ENCODE data around the gene ABCB7. TPM values are rescaled to one million over a fixed set of nuclear protein-coding genes. Genes with fewer than 3 reads are reported as not detected.
"Not testable (repeated sequence)": the region's sequence is repeated elsewhere in the genome, so short reads cannot be mapped to it uniquely, and the experiment has no call there.

Gene ABCB7
- total RNA-seq: 21.6 and 31.0 TPM in 2 replicates

GRCh38 chrX:75155827-75156525 is at the start of gene ABCB7:
Gene ABCB7, minus strand, starts transcription at chrX:75156283. Its CDS starts 11 bp downstream, at chrX:75156272.
- DNase-seq (ENCODE audit: extremely low read depth, low read depth, low spot score): peak; percentile 18

DNA sequence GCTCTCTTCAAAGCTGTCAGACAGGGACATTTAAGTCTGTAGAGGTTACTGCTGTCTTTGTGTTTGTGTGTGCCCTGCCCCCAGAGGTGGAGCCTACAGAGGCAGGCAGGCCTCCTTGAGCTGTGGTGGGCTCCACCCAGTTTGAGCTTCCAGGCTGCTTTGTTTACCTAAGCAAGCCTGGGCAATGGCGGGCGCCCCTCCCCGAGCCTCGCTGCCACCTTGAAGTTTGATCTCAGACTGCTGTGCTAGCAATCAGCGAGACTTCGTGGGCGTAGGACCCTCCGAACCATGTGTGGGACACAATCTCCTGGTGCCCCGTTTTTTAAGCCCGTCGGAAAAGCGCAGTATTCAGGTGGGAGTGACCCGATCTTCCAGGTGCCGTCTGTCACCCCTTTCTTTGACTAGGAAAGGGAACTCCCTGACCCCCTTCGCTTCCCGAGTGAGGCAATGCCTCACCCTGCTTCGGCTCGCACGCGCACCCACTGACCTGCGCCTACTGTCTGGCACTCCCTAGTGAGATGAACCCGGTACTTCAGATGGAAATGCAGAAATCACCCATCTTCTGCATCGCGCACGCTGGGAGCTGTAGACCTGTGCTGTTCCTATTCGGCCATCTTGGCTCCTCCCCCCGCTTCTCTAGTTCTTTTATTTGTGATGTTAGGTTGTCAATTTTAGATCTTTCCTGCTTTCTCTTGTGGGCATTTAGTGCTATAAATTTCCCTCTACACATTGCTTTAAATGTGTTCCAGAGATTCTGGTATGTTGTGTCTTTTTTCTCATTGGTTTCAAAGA is 32.5 kb upstream of the ABCB7 start:
- not testable (repeated sequence) for DNase-seq (ENCODE audit: extremely low read depth, low read depth, low spot score)

- no peak for DNase-seq (ENCODE audit: extremely low read depth, low read depth, low spot score)
Observed at GRCh38 chrX:75181721-75182120, 25.6 kb upstream of the ABCB7 start.

DNA sequence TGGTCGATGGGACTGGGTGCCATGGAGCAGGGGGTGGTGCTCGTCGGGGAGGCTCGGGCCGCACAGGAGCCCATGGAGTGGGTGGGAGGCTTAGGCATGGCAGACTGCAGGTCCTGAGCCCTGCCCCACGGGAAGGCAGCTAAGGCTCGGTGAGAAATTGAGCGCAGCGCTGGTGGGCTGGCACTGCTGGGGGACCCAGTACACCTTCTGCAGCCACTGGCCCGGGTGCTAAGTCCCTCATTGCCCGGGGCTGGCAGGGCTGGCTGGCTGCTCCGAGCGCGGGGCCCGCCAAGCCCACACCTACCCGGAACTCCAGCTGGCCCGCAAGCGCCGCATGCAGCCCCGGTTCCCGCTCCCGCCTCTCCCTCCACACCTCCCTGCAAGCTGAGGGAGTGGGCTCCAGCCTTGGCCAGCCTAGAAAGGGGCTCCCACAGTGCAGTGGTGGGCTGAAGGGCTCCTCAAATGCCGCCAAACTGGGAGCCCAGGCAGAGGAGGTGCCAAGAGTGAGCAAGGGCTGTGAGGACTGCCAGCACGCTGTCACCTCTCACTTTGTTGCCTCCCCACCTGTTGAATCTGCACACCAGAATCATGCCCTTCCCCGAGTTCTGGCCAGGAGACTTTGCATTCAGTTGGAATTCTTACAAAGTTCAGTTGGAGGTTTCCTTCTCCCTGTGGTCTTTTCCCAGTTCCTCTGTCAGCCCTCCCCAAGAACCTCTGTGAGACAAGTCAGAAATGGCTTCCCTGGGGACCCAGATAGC is 23.6 kb upstream of the ABCB7 start:
- DNase-seq (ENCODE audit: extremely low read depth, low read depth, low spot score): not testable (repeated sequence)

DNA sequence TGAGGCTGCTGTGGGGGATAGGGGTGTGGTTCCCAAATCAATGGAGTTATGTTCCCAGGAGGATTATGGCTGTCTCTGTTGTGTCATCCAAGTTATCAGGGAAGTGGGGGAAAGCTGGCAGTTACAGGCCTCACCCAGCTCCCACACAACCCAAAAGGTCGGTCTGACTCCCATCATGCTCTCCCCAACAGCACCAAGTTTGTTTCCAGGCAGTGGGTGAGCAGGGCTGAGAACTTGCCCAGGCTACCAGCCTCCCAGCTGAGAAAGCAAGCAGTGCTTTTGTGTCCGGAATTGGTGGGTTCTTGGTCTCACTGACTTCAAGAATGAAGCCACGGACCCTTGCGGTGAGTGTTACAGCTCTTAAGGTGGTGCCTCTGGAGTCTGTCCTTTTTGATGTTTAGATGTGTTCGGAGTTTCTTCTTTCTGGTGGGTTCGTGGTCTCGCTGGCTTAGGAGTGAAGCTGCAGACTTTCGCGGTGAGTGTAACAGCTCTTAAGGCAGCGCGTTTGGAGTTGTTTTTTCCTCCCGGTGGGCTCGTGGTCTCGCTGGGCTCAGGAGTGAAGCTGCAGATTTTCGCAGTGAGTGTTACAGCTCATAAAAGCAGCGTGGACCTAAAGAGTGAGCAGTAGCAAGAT is 16.3 kb upstream of the ABCB7 start:
- not testable (repeated sequence) for DNase-seq (ENCODE audit: extremely low read depth, low read depth, low spot score)

- DNase-seq (ENCODE audit: extremely low read depth, low read depth, low spot score): no peak
Observed at GRCh38 chrX:75158054-75158453, 2.0 kb upstream of the ABCB7 start.

GRCh38 chrX:75156531-75156945 is 455 bp upstream of the ABCB7 start:
- no peak for DNase-seq (ENCODE audit: extremely low read depth, low read depth, low spot score)

DNA sequence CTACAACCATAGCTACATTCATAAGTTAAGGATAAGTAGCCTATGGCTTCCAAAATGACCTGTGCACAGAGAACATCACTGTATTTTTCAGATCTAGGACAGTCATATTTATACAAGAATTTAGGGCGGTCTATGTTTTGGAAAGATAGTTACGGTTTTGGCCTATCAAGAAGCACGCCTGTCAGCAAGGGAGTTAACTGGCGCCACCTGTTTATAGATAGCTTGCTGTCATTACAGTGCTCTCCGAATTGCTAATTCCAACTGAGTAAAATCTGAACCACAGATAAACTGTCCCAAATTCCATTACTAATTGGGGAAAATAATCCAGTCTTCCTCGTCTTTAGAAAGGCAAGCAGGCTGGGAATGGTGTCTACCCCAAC is 646 bp downstream of the ABCB7 start:
- DNase-seq (ENCODE audit: extremely low read depth, low read depth, low spot score): no peak

DNA sequence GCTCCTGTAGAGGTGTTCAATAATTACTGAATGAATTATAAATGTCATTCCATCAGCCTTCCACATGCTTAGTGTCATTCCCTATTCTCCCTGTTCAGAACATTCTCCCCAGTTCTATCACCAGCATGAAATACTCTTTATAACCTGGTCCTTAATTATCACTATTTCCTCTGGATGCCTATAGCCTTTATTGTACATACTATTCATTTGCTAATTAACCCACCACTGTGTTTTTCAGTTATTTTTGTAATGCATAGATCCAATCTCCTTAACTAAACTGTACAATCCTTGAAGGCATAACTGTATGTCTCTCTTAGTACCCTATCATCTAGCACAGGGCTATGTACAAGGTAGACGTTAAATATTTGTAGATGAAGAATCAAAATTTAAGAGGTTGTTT is 1.2 kb downstream of the ABCB7 start:
- no peak for DNase-seq (ENCODE audit: extremely low read depth, low read depth, low spot score)

DNA sequence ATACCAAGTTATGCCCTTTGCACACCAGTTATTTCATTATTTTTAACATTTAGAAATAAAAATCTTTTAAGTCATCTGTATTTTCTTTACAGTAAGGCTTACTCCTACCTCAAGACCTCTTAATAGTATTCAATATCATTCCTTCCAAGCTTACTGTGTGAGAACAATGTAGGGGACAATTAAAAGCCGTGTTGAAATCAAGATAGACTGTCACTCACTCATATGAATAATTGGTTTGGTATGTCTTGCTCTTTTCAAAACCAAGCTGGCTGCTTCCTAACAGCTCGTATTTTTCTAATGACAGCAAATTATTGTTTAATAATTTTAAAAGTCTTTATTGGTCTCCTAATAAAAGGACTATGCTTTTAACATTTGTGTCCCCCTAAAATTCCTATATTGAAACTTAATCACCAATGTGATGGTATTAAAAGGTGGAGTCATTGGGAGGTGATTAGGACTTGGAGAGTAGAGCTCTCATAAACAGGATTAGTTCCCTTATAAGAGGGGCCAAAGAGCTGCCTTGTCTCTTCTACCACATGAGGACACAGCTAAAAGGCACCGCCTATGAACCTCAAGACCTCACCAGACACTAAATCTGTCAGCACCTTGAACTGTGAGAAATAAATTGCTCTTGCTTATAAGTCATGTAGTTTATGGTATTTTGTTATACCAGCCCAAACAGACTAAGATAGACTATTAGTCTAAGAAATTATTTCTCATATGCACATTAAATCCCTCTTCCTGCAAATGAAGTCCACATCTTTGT is 4.1 kb downstream of the ABCB7 start:
- DNase-seq (ENCODE audit: extremely low read depth, low read depth, low spot score): no peak

DNA sequence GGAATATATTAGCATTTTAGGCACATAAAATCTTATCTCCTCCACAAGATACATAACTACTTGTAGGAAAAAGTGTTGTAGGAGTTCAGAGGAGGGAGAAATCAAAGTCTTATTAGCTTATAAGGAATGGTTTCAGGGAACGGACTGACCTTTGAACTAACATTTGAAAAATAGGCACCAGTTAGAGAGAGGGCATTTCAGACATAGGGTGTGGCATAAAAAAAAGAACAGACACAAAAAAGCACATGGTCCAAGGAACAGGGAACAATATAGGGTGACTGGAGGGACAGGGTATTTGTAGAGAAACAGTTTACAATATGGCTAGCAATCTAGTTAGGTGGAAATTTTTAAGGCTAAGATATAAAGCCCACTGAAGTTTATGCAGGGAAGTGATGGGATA is 6.4 kb downstream of the ABCB7 start:
- DNase-seq (ENCODE audit: extremely low read depth, low read depth, low spot score): no peak

GRCh38 chrX:75132672-75133071 is 23.4 kb downstream of the ABCB7 start:
- no peak for DNase-seq (ENCODE audit: extremely low read depth, low read depth, low spot score)

DNA sequence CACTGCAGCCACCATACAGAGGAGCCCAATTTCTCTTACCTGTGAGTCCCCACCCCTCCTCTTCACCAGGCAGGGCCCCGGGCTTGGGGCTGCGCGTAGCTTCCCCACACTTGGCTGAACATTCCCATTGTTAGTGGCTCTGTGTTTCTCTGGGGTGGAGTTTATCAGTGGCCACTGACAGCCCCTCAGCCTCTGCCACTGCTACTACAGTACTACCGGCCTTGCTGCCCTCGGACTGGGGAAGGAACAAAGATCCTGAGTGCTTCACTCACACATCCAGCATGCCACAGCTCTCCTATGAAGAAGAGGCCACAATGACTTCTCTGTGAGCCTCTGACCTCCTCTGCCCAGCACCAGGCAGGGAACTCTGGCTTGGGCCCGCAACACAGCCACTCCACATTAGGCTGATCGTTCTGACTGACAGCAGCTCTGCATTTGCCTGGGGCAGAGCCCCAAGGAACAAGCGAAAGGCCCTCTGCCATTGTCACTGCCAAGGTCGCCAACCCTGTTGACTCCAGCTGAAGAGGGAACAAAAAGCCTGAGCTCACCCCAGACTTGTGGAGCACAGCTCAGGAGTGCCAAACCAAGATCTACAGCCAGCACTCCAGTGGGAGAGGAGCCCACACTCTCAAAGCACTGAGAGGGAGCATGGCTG is 24.0 kb downstream of the ABCB7 start:
- no peak for DNase-seq (ENCODE audit: extremely low read depth, low read depth, low spot score)

GRCh38 chrX:75129069-75129468 is 27.0 kb downstream of the ABCB7 start:
- not testable (repeated sequence) for DNase-seq (ENCODE audit: extremely low read depth, low read depth, low spot score)

DNA sequence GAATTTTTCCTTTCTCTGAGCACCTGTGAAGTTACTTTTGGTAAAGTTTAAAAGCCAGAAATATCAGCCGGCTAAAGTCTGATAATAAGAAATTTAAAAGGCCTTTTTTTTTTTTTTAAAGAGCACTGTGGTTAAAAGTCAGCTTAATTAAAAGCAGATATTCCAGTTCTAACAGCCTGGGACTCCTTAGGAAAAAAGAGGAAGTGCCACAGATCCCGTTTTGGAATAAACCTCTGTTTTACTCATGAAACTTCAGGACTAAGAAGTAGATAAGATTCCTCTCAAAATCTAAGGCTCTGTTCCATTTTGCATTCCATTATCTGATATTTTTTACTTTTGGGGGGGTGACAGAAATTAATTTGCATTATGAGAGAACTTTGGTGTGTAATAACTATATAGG is 37.8 kb downstream of the ABCB7 start:
- DNase-seq (ENCODE audit: extremely low read depth, low read depth, low spot score): no peak

DNA sequence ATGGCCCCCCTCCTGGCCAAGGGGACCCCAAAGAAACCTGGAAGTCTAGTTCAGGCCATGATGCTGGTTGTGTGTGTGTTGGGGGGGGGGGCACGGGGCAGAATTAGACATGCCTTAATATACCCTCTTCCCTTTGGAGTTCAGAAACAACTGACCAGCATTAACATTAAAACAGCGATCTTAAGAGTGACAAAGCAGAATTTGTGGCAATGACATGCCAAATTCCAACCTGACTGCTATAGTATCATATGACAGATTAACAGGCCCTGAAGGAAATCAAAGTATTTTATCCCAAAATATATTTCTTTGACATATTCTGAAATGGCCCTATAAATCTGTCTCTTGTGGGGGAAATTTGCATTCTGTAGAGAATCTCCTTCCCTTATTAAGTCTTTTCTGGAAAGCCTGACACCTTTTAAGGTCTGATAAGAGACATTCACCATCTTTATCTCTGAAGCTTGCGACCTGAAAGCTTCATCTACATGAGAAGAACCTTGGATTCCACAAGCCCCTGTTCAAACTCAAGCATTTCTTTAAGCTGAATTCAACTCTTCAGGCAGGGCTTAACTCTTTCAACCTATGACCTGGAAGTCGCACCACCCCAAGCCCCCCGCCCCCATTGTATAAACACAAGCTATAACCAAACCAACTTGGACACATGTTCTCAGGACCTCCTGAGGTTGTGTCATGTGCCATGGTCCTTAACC is 40.2 kb downstream of the ABCB7 start:
- DNase-seq (ENCODE audit: extremely low read depth, low read depth, low spot score): no peak

- no peak for DNase-seq (ENCODE audit: extremely low read depth, low read depth, low spot score)
Observed at GRCh38 chrX:75114638-75115037, 41.4 kb downstream of the ABCB7 start.

DNA sequence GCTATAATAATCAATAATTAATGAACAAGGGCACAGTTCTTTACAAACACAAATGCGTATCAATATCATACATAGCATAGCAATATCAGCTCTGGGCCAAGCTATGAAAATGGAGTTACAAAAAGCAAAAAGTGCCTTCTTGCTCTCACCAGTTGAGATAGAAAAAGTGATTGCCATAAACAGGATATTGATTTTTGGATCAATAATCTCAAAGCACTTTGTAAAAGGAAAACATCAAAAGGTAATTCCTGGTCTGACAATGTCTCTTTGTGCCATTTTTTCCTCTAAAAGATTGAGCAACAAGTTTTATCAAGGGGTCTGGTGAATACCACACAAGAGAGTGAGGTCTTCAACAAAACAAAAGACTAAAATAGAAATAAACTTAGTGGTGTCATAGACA is 42.4 kb downstream of the ABCB7 start:
- no peak for DNase-seq (ENCODE audit: extremely low read depth, low read depth, low spot score)

- no peak for DNase-seq (ENCODE audit: extremely low read depth, low read depth, low spot score)
Observed at GRCh38 chrX:75107863-75108509, 48.1 kb downstream of the ABCB7 start.
